IMR-90 (cell line): ENCODE results near the gene MEDAG. TPM values are rescaled to one million over a fixed set of nuclear protein-coding genes. Genes with fewer than 3 reads are reported as not detected.

ENCODE experiments used
- ATAC-seq: fragments of 200-7000 bp; cut with Tn5 transposase; 2 replicates; pipeline ENCODE4 v1.9.1; 2020; ENCODE audit warnings: low read depth, mild to moderate bottlenecking, moderate library complexity
- BruUV-seq: library from RNA; stranded (reverse); fragments of 400-500 nt; replicated peaks from 2 replicates; lab custom pipeline; 2021; lab: Mats Ljungman, UMichigan
- CTCF ChIA-PET: fragments of 300-600 bp; formaldehyde crosslinking; extraction: SDS; loops from one replicate; lab custom pipeline; 2021; ENCODE audit warnings: antibody characterized with exemption; lab: Yijun Ruan, JAX
- POLR2A ChIA-PET: fragments of 300-600 bp; sonication (Branson Sonifier 250); formaldehyde crosslinking; loops from one replicate; lab custom pipeline; 2022; ENCODE audit warnings: antibody characterized with exemption; ENCODE audit not compliant: unreplicated experiment; lab: Charles Lee
- DNase-seq: peaks from one replicate; pipeline ENCODE4 v3.0.0; 2013
- H2AFZ ChIP-seq: replicated peaks from 2 replicates; pipeline ENCODE3; 2013; ENCODE audit warnings: low read length, mild to moderate bottlenecking; ENCODE audit not compliant: poor library complexity
- H2AK5ac ChIP-seq: 2 replicates; pipeline ENCODE4 v1.6.1; 2013; ENCODE audit warnings: low read depth, low read length, inconsistent platforms
- H2AK9ac ChIP-seq: replicated peaks from 2 replicates; pipeline ENCODE3; 2013; ENCODE audit warnings: mild to moderate bottlenecking, low read depth, low read length, moderate library complexity; ENCODE audit not compliant: poor library complexity
- H2BK120ac ChIP-seq: 2 replicates; pipeline ENCODE4 v1.6.1; 2013; ENCODE audit warnings: low read depth, low read length, inconsistent platforms
- H2BK15ac ChIP-seq: 3 replicates; pipeline ENCODE4 v1.6.1; 2013; ENCODE audit warnings: low read depth, low read length, inconsistent platforms
- H2BK20ac ChIP-seq: 2 replicates; pipeline ENCODE4 v1.6.1; 2013; ENCODE audit warnings: low read depth, mild to moderate bottlenecking, inconsistent platforms, low read length, moderate library complexity
- H2BK5ac ChIP-seq: 2 replicates; pipeline ENCODE4 v1.6.1; 2013; ENCODE audit warnings: mild to moderate bottlenecking, low read depth, low read length, inconsistent platforms; ENCODE audit not compliant: poor library complexity, severe bottlenecking
- H3K14ac ChIP-seq: replicated peaks from 2 replicates; pipeline ENCODE4 v1.6.1; 2013; ENCODE audit warnings: low read depth, low read length, inconsistent platforms
- H3K18ac ChIP-seq: 2 replicates; pipeline ENCODE4 v1.6.1; 2013; ENCODE audit warnings: low read depth, low read length, control low read depth
- H3K23ac ChIP-seq: 2 replicates; pipeline ENCODE4 v1.6.1; 2013; ENCODE audit warnings: low read depth, low read length, inconsistent platforms
- H3K27ac ChIP-seq: 2 replicates; pipeline ENCODE4 v1.5.1; 2013; ENCODE audit warnings: mild to moderate bottlenecking, control low read depth, low read length; ENCODE audit not compliant: insufficient read depth
- H3K27me3 ChIP-seq: 2 replicates; pipeline ENCODE4 v1.6.1; 2013; ENCODE audit warnings: low read length; ENCODE audit not compliant: control insufficient read depth, insufficient read depth
- H3K36me3 ChIP-seq: 2 replicates; pipeline ENCODE4 v1.6.1; 2013; ENCODE audit warnings: low read length, mixed read lengths; ENCODE audit not compliant: control insufficient read depth, insufficient read depth
- H3K4ac ChIP-seq: 2 replicates; pipeline ENCODE4 v1.6.1; 2013; ENCODE audit warnings: low read depth, low read length, inconsistent platforms
- H3K4me1 ChIP-seq: 2 replicates; pipeline ENCODE4 v1.6.1; 2013; ENCODE audit warnings: low read length, mixed read lengths; ENCODE audit not compliant: control insufficient read depth, insufficient read depth
- H3K4me2 ChIP-seq: 2 replicates; pipeline ENCODE4 v1.6.1; 2013; ENCODE audit warnings: low read depth, mild to moderate bottlenecking, control low read depth, low read length, moderate library complexity
- H3K4me3 ChIP-seq: 2 replicates; pipeline ENCODE4 v1.5.1; 2013; ENCODE audit warnings: low read depth, mild to moderate bottlenecking, control low read depth, low read length, moderate library complexity; ENCODE audit not compliant: insufficient read depth
- H3K56ac ChIP-seq: 2 replicates; pipeline ENCODE4 v1.6.1; 2013; ENCODE audit warnings: low read length, inconsistent platforms; ENCODE audit not compliant: insufficient read depth; ENCODE audit errors: extremely low read depth
- H3K79me1 ChIP-seq, 2 experiments: 2 replicates each; pipeline ENCODE4 v1.6.1; 2013; ENCODE audit warnings: low read length in 2 of 2, inconsistent platforms in 1 of 2, low read depth in 1 of 2
- H3K9ac ChIP-seq: 2 replicates; pipeline ENCODE4 v1.6.1; 2013; ENCODE audit warnings: low read depth, low read length, control low read depth
- H3K9me1 ChIP-seq: 2 replicates; pipeline ENCODE4 v1.6.1; 2013; ENCODE audit warnings: low read length, inconsistent platforms; ENCODE audit not compliant: insufficient read depth
- H3K9me3 ChIP-seq: 2 replicates; pipeline ENCODE4 v1.6.1; 2013; ENCODE audit warnings: low read length; ENCODE audit not compliant: control insufficient read depth, insufficient read depth
- H4K20me1 ChIP-seq: 2 replicates; pipeline ENCODE4 v1.6.1; 2013; ENCODE audit warnings: low read length, inconsistent platforms; ENCODE audit not compliant: insufficient read depth
- H4K5ac ChIP-seq: 2 replicates; pipeline ENCODE4 v1.6.1; 2013; ENCODE audit warnings: mild to moderate bottlenecking, low read depth, low read length, control low read depth
- H4K8ac ChIP-seq, 2 experiments: 2 replicates each; pipeline ENCODE4 v1.6.1; 2013; ENCODE audit warnings: low read depth in 2 of 2, low read length in 2 of 2, control low read depth in 1 of 2, inconsistent platforms in 1 of 2
- H4K91ac ChIP-seq: 2 replicates; pipeline ENCODE4 v1.6.1; 2013; ENCODE audit warnings: low read depth, low read length, inconsistent platforms; ENCODE audit not compliant: insufficient read depth
- BHLHE40 ChIP-seq: fragments of 150-350 bp; IDR thresholded peaks from 2 replicates; pipeline ENCODE4 v1.6.1; 2016; ENCODE audit warnings: mild to moderate bottlenecking, low read depth, low read length
- CHD1 ChIP-seq: IDR thresholded peaks from 2 replicates; pipeline ENCODE4 v1.6.1; 2012; ENCODE audit warnings: low read depth, low read length, improper control_type of control experiment
- ELK1 ChIP-seq: fragments of 150-350 bp; IDR thresholded peaks from 2 replicates; pipeline ENCODE4 v1.6.1; 2016; ENCODE audit warnings: low read depth, mild to moderate bottlenecking, low read length, moderate library complexity, borderline replicate concordance
- FOS ChIP-seq: fragments of 150-350 bp; IDR thresholded peaks from 2 replicates; pipeline ENCODE4 v1.6.1; 2016; ENCODE audit warnings: low read depth, low read length
- MAFK ChIP-seq: IDR thresholded peaks from 2 replicates; pipeline ENCODE4 v1.6.1; 2012; ENCODE audit warnings: low read depth, low read length, improper control_type of control experiment
- MXI1 ChIP-seq: IDR thresholded peaks from 2 replicates; pipeline ENCODE4 v1.6.1; 2012; ENCODE audit warnings: low read depth, mild to moderate bottlenecking, low read length, moderate library complexity, borderline replicate concordance
- POLR2A ChIP-seq: IDR thresholded peaks from 2 replicates; pipeline ENCODE4 v1.6.1; 2012; ENCODE audit warnings: mild to moderate bottlenecking, low read depth, low read length
- RAD21 ChIP-seq: IDR thresholded peaks from 2 replicates; pipeline ENCODE4 v1.6.1; 2012; ENCODE audit warnings: low read length, improper control_type of control experiment
- RFX5 ChIP-seq: IDR thresholded peaks from 2 replicates; pipeline ENCODE4 v1.8.0; 2012; ENCODE audit warnings: low read depth, mild to moderate bottlenecking, low read length, moderate library complexity
- SMC3 ChIP-seq: fragments of 150-350 bp; IDR thresholded peaks from 2 replicates; pipeline ENCODE4 v1.6.1; 2016; ENCODE audit warnings: low read depth, mild to moderate bottlenecking, antibody characterized with exemption, low read length, moderate library complexity
- USF2 ChIP-seq: fragments of 150-350 bp; IDR thresholded peaks from 2 replicates; pipeline ENCODE4 v1.6.1; 2017; ENCODE audit warnings: mild to moderate bottlenecking, antibody characterized with exemption, low read length, low read depth
- WGBS, 2 experiments: methylation state at CpG; one replicate each; pipeline versions ENCODE4 v1.1.5 to v1.1.7; 2013; ENCODE audit warnings: missing lambda C conversion rate in 2 of 2; ENCODE audit not compliant: insufficient read length in 1 of 2; ENCODE audit errors: extremely low coverage in 2 of 2; 5-methylcytosine and 5-hydroxymethylcytosine counted together
- dilution Hi-C: fragments of 300-500 bp; cut with HindIII; formaldehyde crosslinking; loops from one replicate; pipeline ENCODE4 v1.14.3; 2018; ENCODE audit warnings: low sequenced_read_pairs; ENCODE audit not compliant: unreplicated experiment
- in situ Hi-C: fragments of 300-500 bp; cut with MboI; formaldehyde crosslinking; loops from 3 replicates; pipeline ENCODE4 v1.14.3; 2019; ENCODE audit warnings: low sequenced_read_pairs, inconsistent platforms, mixed read lengths
- intact Hi-C: fragments of 100-400 bp; cut with micrococcal nuclease; formaldehyde crosslinking; loops from 2 replicates; pipeline ENCODE4 v1.10.0; 2022
- polyA plus RNA-seq, 3 experiments: library from polyadenylated mRNA; depleted of rRNA; stranded (reverse); fragments of >200 nt; gene quantifications; 2 replicates each; pipeline ENCODE4 v1.2.3, GENCODE V29; 2012; ENCODE audit warnings: low replicate concordance in 1 of 3
- total RNA-seq: library from RNA; depleted of rRNA; stranded (reverse); fragments of >200 nt; gene quantifications from 2 replicates; pipeline ENCODE4 v1.2.3, GENCODE V29; 2012
- TF ChIP-seq, protein P1 (sequence below): conservative IDR thresholded peaks from 2 replicates; pipeline ENCODE4 v1.5.1; 2012; ENCODE audit warnings: mild to moderate bottlenecking, low read depth, low read length, improper control_type of control experiment

Gene MEDAG
- total and polyA plus RNA-seq, 2 of the 4 experiments (the other 2 are of a cell fraction): 0.32 to 0.36 TPM

DNA sequence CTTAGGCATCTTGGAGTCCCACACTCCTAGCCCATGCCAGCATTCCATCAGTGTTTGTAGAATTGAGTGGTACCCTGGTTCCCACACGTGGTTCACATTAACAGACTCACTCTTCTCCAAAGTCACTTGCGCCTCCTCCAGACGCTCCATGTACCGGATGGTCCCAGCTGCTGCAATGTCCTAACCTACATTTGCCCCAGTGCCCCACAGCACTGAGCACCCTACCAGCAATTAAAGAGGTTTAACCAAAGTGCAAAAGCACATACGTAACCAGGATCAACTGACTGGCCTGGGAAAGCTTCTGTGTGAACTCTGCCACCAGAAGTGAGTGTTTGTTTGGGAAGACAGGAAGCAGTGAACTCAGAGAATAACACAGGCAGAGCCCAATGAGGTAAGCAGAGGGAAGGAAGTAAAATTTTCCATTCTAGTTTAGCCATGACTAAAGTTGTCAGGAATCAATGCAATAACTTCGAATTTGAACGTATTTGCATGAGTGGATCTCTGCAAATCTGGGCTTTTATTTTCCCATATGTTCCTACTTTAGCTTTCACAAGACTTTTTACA lies 7.3 kb upstream of the MEDAG start (continued):
- TF ChIP-seq MXI1 (no peak), FOS (peak; percentile 89)

GRCh38 chr13:30900436-30900835 lies 5.6 kb upstream of the MEDAG start:
- Histone ChIP-seq H2AK9ac (no peak overlapping the region), H3K4me3 (no peak overlapping the region), H3K14ac (no peak overlapping the region), H3K9me3 (no peaks in the 10 kb centered on the region), H2BK5ac (no peak overlapping the region), H3K36me3 (no peaks in the 10 kb centered on the region), H3K9ac (no peak overlapping the region), H3K9me1 (peaks cover 19% of the 10 kb centered on the region), H3K4me2 (no peak overlapping the region), H3K4ac (peak overlapping the region; percentile 88), H4K8ac (peak overlapping the region in 1 of 2 experiments; percentile 3; a peak in 3 of 4 replicates), H4K20me1 (no peaks in the 10 kb centered on the region), H2AK5ac (peak overlapping the region; percentile 74), H4K91ac (peak overlapping the region; percentile 1; the same call in 1 of the 2 replicates), H2BK20ac (peak overlapping the region; percentile 21; the same call in 1 of the 2 replicates), H3K27ac (no peak overlapping the region), H3K56ac (no peak overlapping the region), H2BK120ac (peak overlapping the region; percentile 39; the same call in 1 of the 2 replicates), H2BK15ac (peak overlapping the region; percentile 96), H3K4me1 (peaks cover 24% of the 10 kb centered on the region), H4K5ac (peak overlapping the region; percentile 97), H2AFZ (peak overlapping the region; percentile 9), H3K27me3 (no peaks in the 10 kb centered on the region; the same call in 1 of the 2 replicates), H3K23ac (no peak overlapping the region), H3K18ac (peak overlapping the region; percentile 66), H3K79me1 (peaks cover 0 to 5% of the 10 kb centered on the region in 2 experiments; a peak in 1 of 4 replicates)
- BruUV-seq: no TSS peak
- CTCF ChIA-PET: no interaction called here
- POLR2A ChIA-PET: no interaction called here
- no peak for DNase-seq
- TF ChIP-seq RAD21 (no peak), FOS (no peak), CHD1 (no peak), POLR2A (no peak), SMC3 (no peak), USF2 (no peak), MAFK (no peak), BHLHE40 (no peak), MXI1 (no peak), ELK1 (no peak), RFX5 (no peak)
- TF ChIP-seq, protein P1, sequence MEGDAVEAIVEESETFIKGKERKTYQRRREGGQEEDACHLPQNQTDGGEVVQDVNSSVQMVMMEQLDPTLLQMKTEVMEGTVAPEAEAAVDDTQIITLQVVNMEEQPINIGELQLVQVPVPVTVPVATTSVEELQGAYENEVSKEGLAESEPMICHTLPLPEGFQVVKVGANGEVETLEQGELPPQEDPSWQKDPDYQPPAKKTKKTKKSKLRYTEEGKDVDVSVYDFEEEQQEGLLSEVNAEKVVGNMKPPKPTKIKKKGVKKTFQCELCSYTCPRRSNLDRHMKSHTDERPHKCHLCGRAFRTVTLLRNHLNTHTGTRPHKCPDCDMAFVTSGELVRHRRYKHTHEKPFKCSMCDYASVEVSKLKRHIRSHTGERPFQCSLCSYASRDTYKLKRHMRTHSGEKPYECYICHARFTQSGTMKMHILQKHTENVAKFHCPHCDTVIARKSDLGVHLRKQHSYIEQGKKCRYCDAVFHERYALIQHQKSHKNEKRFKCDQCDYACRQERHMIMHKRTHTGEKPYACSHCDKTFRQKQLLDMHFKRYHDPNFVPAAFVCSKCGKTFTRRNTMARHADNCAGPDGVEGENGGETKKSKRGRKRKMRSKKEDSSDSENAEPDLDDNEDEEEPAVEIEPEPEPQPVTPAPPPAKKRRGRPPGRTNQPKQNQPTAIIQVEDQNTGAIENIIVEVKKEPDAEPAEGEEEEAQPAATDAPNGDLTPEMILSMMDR: no peak
- no peak for ATAC-seq
- WGBS, 2 experiments: 100% methylated on average over 1 of the region's 4 CpGs; no CpG with 5 or more reads in 1 of the 2 experiments
- in situ Hi-C loops (no loop called here), dilution Hi-C loops (no loop called here), intact Hi-C loops (no loop called here)
